HG03457 (cell line): ENCODE results near the gene FRMD4A.
"Not testable (repeated sequence)": the region's sequence is repeated elsewhere in the genome, so short reads cannot be mapped to it uniquely, and the experiment has no call there.

Experiments used
- ATAC-seq: cut with Tn5 transposase; IDR thresholded peaks from one replicate; pipeline ENCODE4 v1.9.1; 2021; ENCODE audit warnings: moderate number of reproducible peaks; ENCODE audit not compliant: unreplicated experiment

The FRMD4A gene

GRCh38 chr10:14062528-14063260 lies 268.0 kb downstream of the FRMD4A start:
- no peak for ATAC-seq

- no peak for ATAC-seq
These were observed 270.2 kb downstream of the FRMD4A start for GRCh38 chr10:14060320-14061070.

- no peak for ATAC-seq
These were observed 274.0 kb downstream of the FRMD4A start for GRCh38 chr10:14056610-14057332.

GRCh38 chr10:14052931-14053330 lies 277.8 kb downstream of the FRMD4A start:
- no peak for ATAC-seq

GRCh38 chr10:14050598-14050997 lies 280.1 kb downstream of the FRMD4A start:
- ATAC-seq: no peak

- ATAC-seq: no peak
These were observed 281.7 kb downstream of the FRMD4A start for GRCh38 chr10:14048930-14049613.

GRCh38 chr10:14047431-14047830 lies 283.3 kb downstream of the FRMD4A start:
- no peak for ATAC-seq

- not testable (repeated sequence) for ATAC-seq
These were observed 288.7 kb downstream of the FRMD4A start for GRCh38 chr10:14042051-14042450.

GRCh38 chr10:14040787-14041631 lies 289.7 kb downstream of the FRMD4A start:
- no peak for ATAC-seq

- ATAC-seq: no peak
These were observed 290.6 kb downstream of the FRMD4A start for GRCh38 chr10:14039968-14040668.

- ATAC-seq: no peak
These were observed 294.5 kb downstream of the FRMD4A start for GRCh38 chr10:14036233-14036632.

GRCh38 chr10:14035506-14035905 lies 295.2 kb downstream of the FRMD4A start:
- no peak for ATAC-seq

GRCh38 chr10:14032406-14032998 lies 298.2 kb downstream of the FRMD4A start:
- no peak for ATAC-seq

- no peak for ATAC-seq
These were observed 304.4 kb downstream of the FRMD4A start for GRCh38 chr10:14026325-14026724.

- no peak for ATAC-seq
These were observed 305.2 kb downstream of the FRMD4A start for GRCh38 chr10:14025283-14026189.

- no peak for ATAC-seq
These were observed 306.2 kb downstream of the FRMD4A start for GRCh38 chr10:14024329-14025202.

GRCh38 chr10:14023673-14024328 lies 306.9 kb downstream of the FRMD4A start:
- no peak for ATAC-seq
